Upper lobe of left lung (tissue), 6 donors: ENCODE results near the gene DCLRE1C. TPM values are rescaled to one million over a fixed set of nuclear protein-coding genes. Genes with fewer than 3 reads are reported as not detected.
"Not testable (repeated sequence)": the region's sequence is repeated elsewhere in the genome, so short reads cannot be mapped to it uniquely, and the experiment has no call there.

Experiments
- ATAC-seq, 2 donors: fragments of 200-7000 bp; cut with Tn5 transposase; one replicate each; pipeline ENCODE4 v1.9.1; 2022; ENCODE audit warnings: mild to moderate bottlenecking in 2 of 2, moderate library complexity in 2 of 2; ENCODE audit not compliant: low FRiP score in 2 of 2
- DNase-seq, 2 donors: peaks; one replicate each; pipeline ENCODE4 v3.0.0-alpha.2; 2019 to 2020
- H3K27ac ChIP-seq, 4 donors: fragments of 200-600 bp; sonication (generic); one replicate each; pipeline ENCODE4 v1.5.1; 2016 to 2019
- H3K27me3 ChIP-seq, 4 donors: fragments of 200-600 bp; sonication (generic); one replicate each; pipeline ENCODE4 v1.5.1; 2017 to 2019
- H3K36me3 ChIP-seq, 4 donors: fragments of 200-600 bp; sonication (generic); one replicate each; pipeline ENCODE4 v1.5.1; 2016 to 2019
- H3K4me1 ChIP-seq, 4 donors: fragments of 200-600 bp; sonication (generic); one replicate each; pipeline ENCODE4 v1.5.1; 2018 to 2019
- H3K4me3 ChIP-seq, 4 donors: fragments of 200-600 bp; sonication (generic); one replicate each; pipeline ENCODE4 v1.5.1; 2017 to 2019; ENCODE audit warnings: mild to moderate bottlenecking in 2 of 4, moderate library complexity in 1 of 4
- H3K9me3 ChIP-seq, 4 donors: fragments of 200-600 bp; sonication (generic); one replicate each; pipeline ENCODE4 v1.5.1; 2018 to 2019
- CTCF ChIP-seq, 6 experiments: fragments of 450-650 bp in 4 of 6; fragments of 200-600 bp in 2 of 6; sonication (generic) in 2 of 6; IDR thresholded peaks; one replicate each; pipeline ENCODE4 v1.5.1; 2016 to 2019; ENCODE audit warnings: antibody characterized with exemption in 6 of 6
- EP300 ChIP-seq, 4 donors: sonication (generic); formaldehyde crosslinking; IDR thresholded peaks; one replicate each; pipeline ENCODE4 v1.5.1; 2017; ENCODE audit warnings: antibody characterized with exemption in 4 of 4, control low read depth in 2 of 4
- POLR2A ChIP-seq, 4 donors: fragments of 450-650 bp; IDR thresholded peaks; one replicate each; pipeline ENCODE4 v1.5.1; 2016 to 2017; ENCODE audit warnings: antibody characterized with exemption in 4 of 4, mild to moderate bottlenecking in 2 of 4
- POLR2AphosphoS5 ChIP-seq, 2 donors: sonication (generic); formaldehyde crosslinking; IDR thresholded peaks; one replicate each; pipeline ENCODE4 v1.5.1; 2017; ENCODE audit warnings: antibody characterized with exemption in 2 of 2
- WGBS, 2 donors: methylation state at CpG; one replicate each; pipeline ENCODE4 v1.1.5; 2017 to 2018; 5-methylcytosine and 5-hydroxymethylcytosine counted together
- total RNA-seq, 6 donors: library from RNA; depleted of rRNA in 4 of 6; stranded (reverse); fragments of >200 nt in 4 of 6; gene quantifications; one replicate each; pipeline versions ENCODE4 v1.1.0 to v1.2.1, GENCODE V29; 2016 to 2021
- donor health status: DM: no; HTN: no; CAD: no; lungs with moderate emphysema.
- donor health status: DM: no; HTN: yes; CAD: no; lungs with severe emphysema.

The DCLRE1C gene
- total RNA-seq, 6 donors from 2014 or later: 8.8 to 19.9 (median 10.9) TPM

GRCh38 chr10:14878266-14879123 lies 75.4 kb downstream of the DCLRE1C start, which contains the start of gene SUV39H2:
Gene SUV39H2, plus strand, starts transcription at chr10:14878866. Its CDS starts 23 bp downstream, at chr10:14878889.
- no peaks in the 10 kb centered on the region for H3K36me3 ChIP-seq
- TF ChIP-seq POLR2AphosphoS5 (IDR thresholded peaks at IDR 0.05): peak; percentile 58 to 76
- peak in 1 of 4 donors; percentile 1 for TF ChIP-seq EP300 (IDR thresholded peaks at IDR 0.05)
- peak in 3 of 6 experiments; percentile 14 to 30 (median 27) for TF ChIP-seq CTCF (IDR thresholded peaks at IDR 0.05)
- peak in 3 of 4 donors; percentile 41 to 89 (median 79) for TF ChIP-seq POLR2A (IDR thresholded peaks at IDR 0.05)
- peaks cover 12 to 32% (median 16%) of the 10 kb centered on the region in 4 donors for H3K4me1 ChIP-seq
- H3K27ac ChIP-seq: peak within 1 kb of the TSS; percentile 93 to 94 (median 94)
- peak within 1 kb of the TSS; percentile 97 to 100 (median 98) for H3K4me3 ChIP-seq
- peak; percentile 97 to 100 for DNase-seq
- WGBS, 2 donors: 1% methylated on average over 55 of the region's 102 CpGs; no CpG with 5 or more reads in 1 of the 2 donors
- peak; percentile 96 to 98 for ATAC-seq
- no peaks in the 10 kb centered on the region for H3K9me3 ChIP-seq
- H3K27me3 ChIP-seq: no peaks in the 10 kb centered on the region

GRCh38 chr10:14876764-14877163 lies 77.1 kb downstream of the DCLRE1C start:
- peaks cover 0 to 3% (median 0%) of the 10 kb centered on the region in 4 donors for H3K36me3 ChIP-seq
- H3K4me1 ChIP-seq: peaks cover 12 to 32% (median 16%) of the 10 kb centered on the region in 4 donors
- 88 to 95% methylated on average over 9 of the region's 9 CpGs for WGBS, 2 donors
- TF ChIP-seq POLR2AphosphoS5 (IDR thresholded peaks at IDR 0.05) (no peak), EP300 (IDR thresholded peaks at IDR 0.05) (no peak), CTCF (IDR thresholded peaks at IDR 0.05) (no peak), POLR2A (IDR thresholded peaks at IDR 0.05) (no peak)
- DNase-seq: no peak
- no peak overlapping the region for H3K27ac ChIP-seq
- no peaks in the 10 kb centered on the region for H3K9me3 ChIP-seq
- no peak overlapping the region for H3K4me3 ChIP-seq
- no peak for ATAC-seq
- no peaks in the 10 kb centered on the region for H3K27me3 ChIP-seq

- H3K27me3 ChIP-seq: no peaks in the 10 kb centered on the region
- DNase-seq (no peak), ATAC-seq (no peak)
- TF ChIP-seq EP300 (IDR thresholded peaks at IDR 0.05) (no peak), CTCF (IDR thresholded peaks at IDR 0.05) (no peak), POLR2AphosphoS5 (IDR thresholded peaks at IDR 0.05) (no peak), POLR2A (IDR thresholded peaks at IDR 0.05) (no peak)
- H3K36me3 ChIP-seq: peaks cover 0 to 3% (median 0%) of the 10 kb centered on the region in 4 donors
- peaks cover 12 to 32% (median 16%) of the 10 kb centered on the region in 4 donors for H3K4me1 ChIP-seq
- H3K9me3 ChIP-seq: no peaks in the 10 kb centered on the region
- 77 to 84% methylated on average over 12 of the region's 12 CpGs for WGBS, 2 donors
- H3K27ac ChIP-seq: no peak overlapping the region
- no peak overlapping the region for H3K4me3 ChIP-seq
These were observed 78.0 kb downstream of the DCLRE1C start for GRCh38 chr10:14875941-14876340.

- TF ChIP-seq POLR2AphosphoS5 (IDR thresholded peaks at IDR 0.05): no peak
- no peak for TF ChIP-seq POLR2A (IDR thresholded peaks at IDR 0.05)
- no peak for TF ChIP-seq CTCF (IDR thresholded peaks at IDR 0.05)
- no peak for TF ChIP-seq EP300 (IDR thresholded peaks at IDR 0.05)
- Histone ChIP-seq H3K27me3 (no peaks in the 10 kb centered on the region), H3K4me1 (peaks cover 7 to 17% (median 9%) of the 10 kb centered on the region in 4 donors), H3K27ac (no peak overlapping the region), H3K4me3 (no peak overlapping the region), H3K9me3 (no peaks in the 10 kb centered on the region), H3K36me3 (peaks cover 6 to 18% (median 14%) of the 10 kb centered on the region in 4 donors)
- ATAC-seq (no peak), DNase-seq (no peak)
- WGBS, 2 donors: 64 to 69% methylated on average over 2 of the region's 2 CpGs
These were observed 80.7 kb downstream of the DCLRE1C start for GRCh38 chr10:14873090-14873760.

- WGBS, 2 donors: 95 to 100% methylated on average over 2 to 3 of the region's 3 CpGs
These were observed 89.0 kb downstream of the DCLRE1C start for GRCh38 chr10:14864871-14865270.

GRCh38 chr10:14864466-14864865 lies 89.4 kb downstream of the DCLRE1C start:
- H3K4me1 ChIP-seq, H3K27me3 ChIP-seq, DNase-seq, ATAC-seq, H3K4me3 ChIP-seq, H3K9me3 ChIP-seq, H3K27ac ChIP-seq: not testable (repeated sequence)
- H3K36me3 ChIP-seq: peaks cover 1 to 44% (median 24%) of the 10 kb centered on the region in 4 donors
- WGBS, 2 donors: 94 to 97% methylated on average over 6 of the region's 6 CpGs

More at GRCh38 chr10:14864871-14865270, 89.0 kb downstream of the DCLRE1C start:
- not testable (repeated sequence) for H3K27me3 ChIP-seq, DNase-seq, H3K9me3 ChIP-seq, H3K4me1 ChIP-seq, H3K4me3 ChIP-seq, ATAC-seq, H3K27ac ChIP-seq
- H3K36me3 ChIP-seq: peaks cover 3 to 48% (median 27%) of the 10 kb centered on the region in 4 donors
